Measurements from ENCODE around the gene GNG7.
A peak's percentile ranks its signal among the peaks of the same experiment; 100 is the strongest.

GNG7 gene

DNA sequence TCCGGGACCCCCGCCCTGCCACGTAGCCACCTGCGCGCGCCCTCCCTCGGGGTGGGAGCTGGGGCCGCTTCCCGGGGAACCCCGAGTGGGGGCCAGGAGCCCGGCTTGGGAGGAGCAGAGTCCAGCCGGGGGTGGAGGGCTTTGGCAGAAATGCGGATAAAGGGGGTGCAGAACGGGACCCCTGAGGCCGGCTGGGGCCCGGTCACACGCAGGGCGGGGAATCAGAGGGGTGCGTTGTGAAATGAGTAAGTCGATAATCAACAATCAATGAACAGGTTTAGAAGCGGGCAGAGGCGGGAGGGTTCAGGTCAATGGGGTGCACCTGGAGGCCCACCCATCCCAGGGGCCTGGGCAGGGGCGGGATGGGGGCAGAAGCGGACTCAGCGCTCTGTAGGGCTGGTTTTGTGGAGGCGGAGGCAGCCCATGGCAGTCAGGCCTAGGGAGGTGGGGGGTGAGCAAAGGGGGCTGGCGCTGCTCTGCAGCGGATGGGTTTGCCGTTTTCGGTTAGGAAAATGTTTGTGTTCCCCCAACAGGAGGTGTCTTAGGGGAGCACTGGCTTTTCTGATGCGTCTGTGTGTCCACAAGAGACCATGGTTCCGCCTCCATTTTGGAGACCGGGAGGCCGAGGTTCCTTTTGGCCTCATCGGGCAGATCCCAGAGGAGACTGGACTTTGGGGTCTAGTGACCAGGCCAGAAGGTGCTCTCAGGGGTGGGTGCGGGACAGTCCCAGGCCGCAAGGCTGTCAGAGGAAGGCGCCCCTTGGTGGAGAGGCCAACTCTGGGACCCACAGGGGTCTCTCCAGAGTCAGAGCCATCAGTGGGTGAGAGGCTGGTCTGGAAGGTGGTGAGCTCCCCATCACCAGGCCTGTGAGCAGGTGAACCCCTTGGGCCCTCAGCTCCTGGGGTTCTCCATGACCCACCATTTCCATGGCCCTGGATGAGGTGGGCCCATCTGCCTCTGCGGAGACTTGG lies 19.4 kb upstream of the GNG7 start:
- peak overlapping the region; percentile 40 for H3K4me3 ChIP-seq (ENCODE audit: low read depth, low read length)
- TF ChIP-seq, protein P1, sequence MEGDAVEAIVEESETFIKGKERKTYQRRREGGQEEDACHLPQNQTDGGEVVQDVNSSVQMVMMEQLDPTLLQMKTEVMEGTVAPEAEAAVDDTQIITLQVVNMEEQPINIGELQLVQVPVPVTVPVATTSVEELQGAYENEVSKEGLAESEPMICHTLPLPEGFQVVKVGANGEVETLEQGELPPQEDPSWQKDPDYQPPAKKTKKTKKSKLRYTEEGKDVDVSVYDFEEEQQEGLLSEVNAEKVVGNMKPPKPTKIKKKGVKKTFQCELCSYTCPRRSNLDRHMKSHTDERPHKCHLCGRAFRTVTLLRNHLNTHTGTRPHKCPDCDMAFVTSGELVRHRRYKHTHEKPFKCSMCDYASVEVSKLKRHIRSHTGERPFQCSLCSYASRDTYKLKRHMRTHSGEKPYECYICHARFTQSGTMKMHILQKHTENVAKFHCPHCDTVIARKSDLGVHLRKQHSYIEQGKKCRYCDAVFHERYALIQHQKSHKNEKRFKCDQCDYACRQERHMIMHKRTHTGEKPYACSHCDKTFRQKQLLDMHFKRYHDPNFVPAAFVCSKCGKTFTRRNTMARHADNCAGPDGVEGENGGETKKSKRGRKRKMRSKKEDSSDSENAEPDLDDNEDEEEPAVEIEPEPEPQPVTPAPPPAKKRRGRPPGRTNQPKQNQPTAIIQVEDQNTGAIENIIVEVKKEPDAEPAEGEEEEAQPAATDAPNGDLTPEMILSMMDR (IDR thresholded peaks at IDR 0.05; ENCODE audit: low read depth, low read length, missing control alignments), result no peak
- in situ Hi-C loops (cut with HindIII; ENCODE audit: low sequenced_read_pairs), result no loop called here
- DNase-seq (ENCODE audit: low read depth), result no peak

DNA sequence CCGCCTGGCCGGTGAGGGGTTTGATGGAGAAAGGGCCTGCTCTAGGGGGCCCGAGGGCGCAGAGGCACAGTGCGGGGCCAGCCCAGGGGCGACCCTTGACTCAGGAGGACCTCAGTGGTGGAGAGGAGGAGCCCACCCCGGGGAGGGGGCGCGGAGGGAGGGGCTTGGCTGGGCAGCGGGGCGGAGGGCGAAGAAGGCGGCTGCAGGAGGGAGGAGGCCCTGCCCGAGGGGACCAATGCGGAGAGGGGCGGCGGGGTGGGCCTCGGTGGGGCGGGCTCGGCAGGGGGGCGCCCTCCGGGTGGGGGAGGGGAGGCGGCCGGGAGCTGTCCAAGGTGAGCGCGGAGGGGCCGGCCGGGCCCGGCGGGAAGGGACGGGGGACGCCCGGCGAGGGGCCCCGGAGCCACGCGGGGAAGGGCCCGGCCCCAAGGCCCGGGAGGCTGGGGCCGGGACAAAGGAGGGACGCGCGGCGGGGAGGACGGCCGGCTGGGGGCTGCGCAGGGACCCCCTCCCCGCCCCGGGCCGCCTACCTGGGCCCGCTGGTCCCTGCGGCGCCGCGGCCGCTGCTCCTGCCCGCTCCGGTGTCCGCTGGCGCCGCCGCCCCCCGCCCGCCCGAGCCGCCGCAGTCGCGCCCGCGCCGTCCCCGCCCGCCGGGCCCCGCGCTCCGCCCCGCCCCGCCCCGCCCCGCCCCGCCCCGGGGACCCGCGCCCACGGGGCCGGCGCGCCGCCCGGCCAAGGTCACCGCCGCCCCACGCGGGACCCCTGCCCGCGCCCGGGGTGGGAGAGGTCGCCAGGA lies 18.5 kb upstream of the GNG7 start, which contains the start of gene DIRAS1:
DIRAS1 (minus strand) TSS at position 596 of the 793 bp plus-strand sequence. CDS start 3,566 bp downstream, outside the sequence.
- TF ChIP-seq, protein P1 (IDR thresholded peaks at IDR 0.05; ENCODE audit: low read depth, low read length, missing control alignments), result no peak
- DNase-seq (ENCODE audit: low read depth), result no peak
- H3K4me3 ChIP-seq (ENCODE audit: low read depth, low read length), result peak within 1 kb of the TSS; percentile 40
- in situ Hi-C loops (cut with HindIII; ENCODE audit: low sequenced_read_pairs), result no loop called here

DNA sequence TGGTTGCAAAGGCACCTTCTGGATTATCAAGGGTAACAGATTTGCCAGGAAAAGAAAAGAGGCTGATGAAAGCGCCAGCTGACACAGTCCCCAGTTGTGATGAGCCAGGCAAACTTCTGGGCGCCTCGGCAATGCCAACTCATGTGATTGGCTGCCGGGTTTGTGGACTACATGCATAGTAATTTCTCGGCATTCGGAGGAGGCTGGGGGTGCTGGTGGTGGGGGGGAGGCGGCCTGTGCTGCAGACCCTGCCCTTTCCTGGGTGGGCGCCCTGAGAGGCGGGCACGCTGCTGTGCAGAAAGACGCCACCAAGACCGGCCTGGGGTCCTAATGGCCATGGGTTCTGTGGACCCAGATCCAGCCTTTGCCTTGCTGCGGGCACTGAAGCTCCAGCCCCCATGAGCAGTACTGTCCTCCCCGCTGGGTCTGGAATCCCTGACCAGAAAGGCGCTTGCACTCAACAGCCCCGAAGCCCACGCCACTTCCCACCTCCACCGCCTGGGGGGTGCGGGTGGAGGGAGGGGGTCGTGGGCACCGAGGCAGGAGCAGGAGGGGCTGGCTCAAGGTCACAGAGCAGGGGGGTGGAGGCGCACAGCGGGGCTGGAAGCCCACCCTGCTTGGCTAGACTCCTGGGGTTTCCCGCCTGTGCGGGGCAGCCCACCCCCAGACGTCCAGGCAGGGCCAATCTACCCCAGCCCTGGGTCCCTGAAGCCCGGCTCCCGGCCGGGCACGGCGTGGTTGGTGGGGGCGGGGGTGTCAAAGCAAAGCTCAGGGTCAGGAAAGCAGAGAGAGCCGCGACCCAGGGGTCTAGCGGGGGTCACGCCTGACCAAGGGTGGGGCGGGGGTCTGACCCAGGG lies 17.7 kb upstream of the GNG7 start:
- in situ Hi-C loops (cut with HindIII; ENCODE audit: low sequenced_read_pairs), result no loop called here
- peak overlapping the region; percentile 40 for H3K4me3 ChIP-seq (ENCODE audit: low read depth, low read length)
- TF ChIP-seq, protein P1 (IDR thresholded peaks at IDR 0.05; ENCODE audit: low read depth, low read length, missing control alignments), result no peak
- no peak for DNase-seq (ENCODE audit: low read depth)

DNA sequence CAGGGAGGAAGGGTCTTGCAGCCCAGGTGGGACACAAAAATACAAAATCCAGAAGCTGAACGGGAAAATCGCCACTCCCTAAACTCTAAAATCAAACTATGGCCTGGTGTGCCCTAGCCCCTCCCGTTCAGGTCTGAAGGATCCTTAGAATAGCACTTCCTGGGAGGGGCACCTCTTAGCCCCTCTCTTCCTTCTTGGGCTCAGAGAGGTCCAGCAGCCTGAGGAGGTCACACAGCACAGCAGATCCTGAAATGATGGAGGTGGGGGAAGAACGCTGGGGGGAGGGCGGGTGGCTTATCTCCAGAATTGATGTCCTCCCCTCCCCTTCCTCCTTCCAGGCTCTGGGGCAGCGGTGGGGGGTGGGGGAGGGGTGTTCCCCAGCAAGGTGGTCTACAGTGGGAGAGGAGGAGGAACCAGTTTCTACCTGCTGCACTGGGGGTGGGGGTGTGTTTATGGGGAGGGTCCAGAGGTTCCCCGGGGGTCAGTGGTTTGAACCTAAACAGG lies 16.8 kb upstream of the GNG7 start:
- in situ Hi-C loops (cut with HindIII; ENCODE audit: low sequenced_read_pairs), result no loop called here

DNA sequence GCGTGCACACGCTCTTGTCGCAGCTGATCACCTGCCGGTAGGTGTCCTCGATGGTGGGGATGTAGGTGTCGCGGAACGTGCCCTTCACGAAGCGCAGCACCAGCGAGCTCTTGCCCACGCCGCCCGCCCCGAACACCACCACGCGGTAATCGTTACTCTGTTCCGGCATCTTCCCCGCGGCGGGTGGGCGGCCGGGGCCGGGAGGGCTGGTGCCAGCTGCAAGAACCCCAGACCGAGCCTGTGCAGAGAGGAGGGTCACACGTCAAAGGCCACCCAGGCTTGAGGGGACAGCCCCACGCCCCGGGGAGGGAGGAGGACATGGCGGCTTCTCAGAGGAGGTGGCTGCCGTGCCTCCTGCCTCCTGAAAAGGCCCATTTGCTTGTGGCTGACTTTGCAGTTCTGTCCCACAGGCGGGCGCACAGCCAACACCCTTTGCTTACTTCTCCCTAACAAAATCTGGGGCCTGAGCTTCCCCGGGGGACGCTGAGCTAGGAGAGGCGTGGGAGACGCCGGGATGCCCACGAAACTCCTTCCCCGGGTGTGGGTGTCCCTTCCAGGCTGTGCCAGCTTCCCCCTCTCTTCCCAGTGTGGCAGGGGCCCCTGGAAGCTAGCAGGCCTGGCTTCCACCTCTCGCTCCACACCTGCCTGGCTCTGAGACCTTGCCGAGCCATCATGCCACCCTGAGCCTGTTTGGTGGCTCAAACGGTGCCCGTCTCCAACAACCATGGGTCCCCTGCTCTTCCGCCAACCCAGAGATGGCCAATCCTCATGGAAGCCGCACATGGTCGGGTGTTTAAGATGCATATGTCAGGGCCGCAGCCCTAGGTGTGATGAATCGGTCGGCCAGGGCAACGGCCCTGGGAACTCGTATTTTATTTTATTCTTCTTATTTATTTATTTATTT lies 15.4 kb upstream of the GNG7 start:
- no peak for DNase-seq (ENCODE audit: low read depth)
- TF ChIP-seq, protein P1 (IDR thresholded peaks at IDR 0.05; ENCODE audit: low read depth, low read length, missing control alignments), result no peak
- in situ Hi-C loops (cut with HindIII; ENCODE audit: low sequenced_read_pairs), result no loop called here
- no peak overlapping the region for H3K4me3 ChIP-seq (ENCODE audit: low read depth, low read length)

More for the DNA sequence above, 16.8 kb upstream of the GNG7 start:
- H3K4me3 ChIP-seq (ENCODE audit: low read depth, low read length), result no peak overlapping the region
- TF ChIP-seq, protein P1 (IDR thresholded peaks at IDR 0.05; ENCODE audit: low read depth, low read length, missing control alignments), result no peak
- no peak for DNase-seq (ENCODE audit: low read depth)
